ENCODE data around the gene LIPG. TPM values are rescaled to one million over a fixed set of nuclear protein-coding genes. Genes with fewer than 3 reads are reported as not detected.

Gene LIPG
- polyA plus RNA-seq, 1 donor, result 32.9 TPM

DNA sequence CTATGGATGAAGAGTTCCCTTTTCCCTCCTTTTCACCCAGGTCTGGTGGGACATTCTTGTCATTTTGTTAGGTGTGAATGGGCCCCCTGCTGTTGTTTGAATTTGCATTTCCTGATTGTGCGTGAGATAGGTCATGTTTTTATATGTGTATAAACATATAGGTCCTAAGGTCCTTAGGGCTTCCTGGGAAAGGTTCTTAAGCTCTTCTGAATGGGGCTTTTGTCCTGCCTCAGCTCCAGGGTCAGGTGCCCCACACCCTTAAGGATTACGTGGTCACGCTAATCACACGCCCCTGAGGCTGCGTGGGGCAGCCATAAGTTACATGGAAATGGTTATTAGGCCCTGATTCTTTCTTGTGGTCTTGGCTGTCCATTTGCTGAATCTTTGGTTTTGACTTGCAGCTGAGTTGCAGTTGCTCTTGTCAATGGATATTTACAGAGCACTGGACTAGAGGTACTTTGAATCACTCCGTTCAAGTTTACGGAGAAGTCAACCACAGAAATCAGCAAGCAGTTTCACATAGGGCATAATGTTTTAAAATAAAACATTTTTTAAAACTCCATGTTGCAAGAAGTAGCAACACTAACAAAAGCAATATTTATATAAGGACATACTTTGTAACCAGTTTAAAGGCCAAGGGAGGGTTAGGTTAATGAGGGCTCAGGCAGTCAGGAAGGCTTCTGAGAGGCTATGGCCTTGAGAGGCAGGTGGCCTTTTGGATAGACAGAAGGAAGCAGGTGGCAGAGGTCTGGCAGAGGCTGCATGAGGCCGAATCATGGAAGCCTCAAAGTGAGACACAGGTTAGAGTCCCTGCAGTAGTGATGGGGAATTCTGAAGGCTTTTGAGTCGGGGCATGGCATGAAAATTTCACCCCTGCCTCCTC lies 24.2 kb downstream of the LIPG start:
- WGBS (ENCODE audit: insufficient coverage, low lambda C conversion rate), result no CpG with 5 or more reads among the region's 9 CpGs
- H3K27ac ChIP-seq (ENCODE audit: low read length), result peak overlapping the region; percentile 22
- H3K4me1 ChIP-seq (ENCODE audit: control insufficient read depth, insufficient read depth, low read length), result peaks cover 30% of the 10 kb centered on the region
- H3K4me3 ChIP-seq (ENCODE audit: low read length), result no peak overlapping the region
- H3K36me3 ChIP-seq (ENCODE audit: control insufficient read depth, insufficient read depth, low read length), result peaks cover 59% of the 10 kb centered on the region
- no peaks in the 10 kb centered on the region for H3K27me3 ChIP-seq (ENCODE audit: control insufficient read depth, insufficient read depth, low read length)
- peak in 1 of 2 donors; percentile 53 for DNase-seq
- H3K9me3 ChIP-seq (ENCODE audit: control insufficient read depth, low read depth, low read length), result no peaks in the 10 kb centered on the region

DNA sequence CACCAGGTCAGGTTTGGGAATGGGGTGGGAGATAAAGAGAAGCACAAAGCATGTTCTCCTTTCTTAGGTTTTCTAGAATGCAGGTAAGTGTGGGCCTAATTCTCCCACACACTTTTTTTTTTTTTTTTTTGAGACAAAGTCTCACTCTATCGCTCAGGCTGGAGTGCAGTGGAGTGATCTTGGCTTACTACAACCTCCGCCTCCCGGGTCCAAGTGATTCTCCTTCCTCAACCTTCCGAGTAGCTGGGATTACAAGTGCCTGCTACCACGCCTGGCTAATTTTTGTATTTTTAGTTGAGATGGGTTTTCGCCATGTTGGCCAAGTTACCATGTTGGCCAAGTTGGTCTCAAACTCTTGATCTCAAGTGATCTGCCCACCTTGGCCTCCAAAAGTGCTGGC lies 26.3 kb downstream of the LIPG start:
- H3K9me3 ChIP-seq (ENCODE audit: control insufficient read depth, low read depth, low read length), result no peaks in the 10 kb centered on the region
- no CpG with 5 or more reads among the region's 6 CpGs for WGBS (ENCODE audit: insufficient coverage, low lambda C conversion rate)
- no peak overlapping the region for H3K4me3 ChIP-seq (ENCODE audit: low read length)
- H3K4me1 ChIP-seq (ENCODE audit: control insufficient read depth, insufficient read depth, low read length), result peaks cover 43% of the 10 kb centered on the region
- no peak overlapping the region for H3K27ac ChIP-seq (ENCODE audit: low read length)
- no peaks in the 10 kb centered on the region for H3K27me3 ChIP-seq (ENCODE audit: control insufficient read depth, insufficient read depth, low read length)
- peaks cover 39% of the 10 kb centered on the region for H3K36me3 ChIP-seq (ENCODE audit: control insufficient read depth, insufficient read depth, low read length)
- DNase-seq, result no peak

GRCh38 chr18:49588971-49589370 lies 27.1 kb downstream of the LIPG start:
- Histone ChIP-seq H3K27me3 (ENCODE audit: control insufficient read depth, insufficient read depth, low read length) (no peaks in the 10 kb centered on the region), H3K36me3 (ENCODE audit: control insufficient read depth, insufficient read depth, low read length) (peaks cover 33% of the 10 kb centered on the region), H3K4me3 (ENCODE audit: low read length) (no peak overlapping the region), H3K9me3 (ENCODE audit: control insufficient read depth, low read depth, low read length) (no peaks in the 10 kb centered on the region), H3K27ac (ENCODE audit: low read length) (no peak overlapping the region), H3K4me1 (ENCODE audit: control insufficient read depth, insufficient read depth, low read length) (peaks cover 47% of the 10 kb centered on the region)
- WGBS (ENCODE audit: insufficient coverage, low lambda C conversion rate), result 67% methylated on average over 4 of the region's 12 CpGs
- DNase-seq, result no peak

DNA sequence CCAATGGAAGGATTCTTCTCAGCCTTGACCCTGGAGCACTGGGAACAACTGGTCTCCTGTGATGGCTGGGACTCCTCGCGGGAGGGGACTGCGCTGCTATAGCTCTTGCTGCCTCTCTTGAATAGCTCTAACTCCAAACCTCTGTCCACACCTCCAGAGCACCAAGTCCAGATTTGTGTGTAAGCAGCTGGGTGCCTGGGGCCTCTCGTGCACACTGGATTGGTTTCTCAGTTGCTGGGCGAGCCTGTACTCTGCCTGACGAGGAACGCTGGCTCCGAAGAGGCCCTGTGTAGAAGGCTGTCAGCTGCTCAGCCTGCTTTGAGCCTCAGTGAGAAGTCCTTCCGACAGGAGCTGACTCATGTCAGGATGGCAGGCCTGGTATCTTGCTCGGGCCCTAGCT lies 28.8 kb downstream of the LIPG start:
- peaks cover 44% of the 10 kb centered on the region for H3K4me1 ChIP-seq (ENCODE audit: control insufficient read depth, insufficient read depth, low read length)
- no peaks in the 10 kb centered on the region for H3K27me3 ChIP-seq (ENCODE audit: control insufficient read depth, insufficient read depth, low read length)
- WGBS (ENCODE audit: insufficient coverage, low lambda C conversion rate), result no CpG with 5 or more reads among the region's 10 CpGs
- H3K9me3 ChIP-seq (ENCODE audit: control insufficient read depth, low read depth, low read length), result no peaks in the 10 kb centered on the region
- no peak overlapping the region for H3K4me3 ChIP-seq (ENCODE audit: low read length)
- peaks cover 27% of the 10 kb centered on the region for H3K36me3 ChIP-seq (ENCODE audit: control insufficient read depth, insufficient read depth, low read length)
- peak overlapping the region; percentile 73 for H3K27ac ChIP-seq (ENCODE audit: low read length)
- DNase-seq, result peak; percentile 82 to 91

DNA sequence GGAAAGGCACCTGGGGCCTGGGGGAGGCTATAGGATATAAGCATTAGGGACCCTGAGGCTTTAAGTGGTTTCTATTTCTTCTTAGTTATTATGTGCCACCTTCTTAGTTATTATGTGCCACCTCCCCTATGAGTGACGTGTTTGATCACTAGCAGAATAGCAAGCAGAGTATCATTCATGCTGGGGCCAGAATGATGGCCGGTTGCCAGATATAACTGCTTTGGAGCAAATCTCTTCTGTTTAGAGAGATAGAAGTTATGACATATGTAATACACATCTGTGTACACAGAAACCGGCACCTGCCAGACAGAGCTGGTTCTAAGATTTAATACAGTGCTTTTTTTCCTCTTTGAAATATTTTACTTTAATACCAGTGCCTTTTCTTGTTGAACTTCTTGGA lies 29.4 kb downstream of the LIPG start:
- 0% methylated on average over 1 of the region's 3 CpGs for WGBS (ENCODE audit: insufficient coverage, low lambda C conversion rate)
- Histone ChIP-seq H3K27me3 (ENCODE audit: control insufficient read depth, insufficient read depth, low read length) (no peaks in the 10 kb centered on the region), H3K27ac (ENCODE audit: low read length) (peak overlapping the region; percentile 73), H3K4me3 (ENCODE audit: low read length) (no peak overlapping the region), H3K9me3 (ENCODE audit: control insufficient read depth, low read depth, low read length) (no peaks in the 10 kb centered on the region), H3K36me3 (ENCODE audit: control insufficient read depth, insufficient read depth, low read length) (peaks cover 27% of the 10 kb centered on the region), H3K4me1 (ENCODE audit: control insufficient read depth, insufficient read depth, low read length) (peaks cover 38% of the 10 kb centered on the region)
- DNase-seq, result peak in 1 of 2 donors; percentile 64

- Histone ChIP-seq H3K36me3 (ENCODE audit: control insufficient read depth, insufficient read depth, low read length) (peaks cover 24% of the 10 kb centered on the region), H3K4me1 (ENCODE audit: control insufficient read depth, insufficient read depth, low read length) (peaks cover 38% of the 10 kb centered on the region), H3K27ac (ENCODE audit: low read length) (peak overlapping the region; percentile 73), H3K4me3 (ENCODE audit: low read length) (no peak overlapping the region), H3K27me3 (ENCODE audit: control insufficient read depth, insufficient read depth, low read length) (no peaks in the 10 kb centered on the region), H3K9me3 (ENCODE audit: control insufficient read depth, low read depth, low read length) (no peaks in the 10 kb centered on the region)
- WGBS (ENCODE audit: insufficient coverage, low lambda C conversion rate), result no CpG with 5 or more reads among the region's 4 CpGs
- peak; percentile 79 to 93 for DNase-seq
Observed at GRCh38 chr18:49591775-49592174, 29.9 kb downstream of the LIPG start.

GRCh38 chr18:49596687-49597086 lies 34.8 kb downstream of the LIPG start:
- Histone ChIP-seq H3K27ac (ENCODE audit: low read length) (no peak overlapping the region), H3K4me3 (ENCODE audit: low read length) (no peak overlapping the region), H3K27me3 (ENCODE audit: control insufficient read depth, insufficient read depth, low read length) (no peaks in the 10 kb centered on the region), H3K4me1 (ENCODE audit: control insufficient read depth, insufficient read depth, low read length) (peaks cover 17% of the 10 kb centered on the region), H3K36me3 (ENCODE audit: control insufficient read depth, insufficient read depth, low read length) (peaks cover 4% of the 10 kb centered on the region), H3K9me3 (ENCODE audit: control insufficient read depth, low read depth, low read length) (no peaks in the 10 kb centered on the region)
- WGBS (ENCODE audit: insufficient coverage, low lambda C conversion rate), result no CpG with 5 or more reads among the region's 3 CpGs
- no peak for DNase-seq

DNA sequence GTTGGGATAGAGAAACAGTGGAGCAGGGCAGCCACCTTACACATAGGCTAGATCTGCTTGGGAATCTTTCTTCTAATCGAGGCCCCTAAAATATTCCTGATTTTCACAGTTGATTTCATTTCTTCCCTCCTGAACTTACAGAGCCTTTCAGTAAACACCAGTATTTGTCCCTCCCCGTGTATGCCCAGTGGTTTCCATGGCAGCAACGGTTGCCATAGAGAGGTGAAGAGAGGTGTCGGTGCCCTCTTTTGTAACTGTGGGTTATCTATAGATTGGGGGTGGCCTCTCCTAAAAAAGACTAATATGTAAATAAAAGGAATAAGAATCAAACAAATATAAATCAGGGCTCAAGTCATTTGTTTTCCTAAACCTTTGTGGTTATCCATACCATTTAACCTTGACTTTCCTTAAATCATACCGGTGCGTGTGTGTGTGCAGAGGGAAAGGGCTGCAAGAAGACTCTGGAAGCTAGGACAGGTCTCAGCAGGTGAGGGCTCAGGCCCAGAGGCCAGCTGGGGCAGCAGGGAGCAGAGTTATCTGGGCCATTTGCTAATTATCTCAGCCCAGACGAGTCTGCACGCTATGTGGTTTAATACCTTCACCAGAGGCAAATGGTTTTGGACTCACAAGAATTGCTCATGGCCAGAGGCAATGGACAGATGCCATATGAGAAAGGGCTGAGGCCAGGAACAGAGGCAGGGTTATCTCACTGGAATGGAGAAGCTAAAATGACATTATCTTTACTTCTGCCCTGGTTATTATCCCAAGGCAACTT lies 35.5 kb downstream of the LIPG start:
- no peak overlapping the region for H3K27ac ChIP-seq (ENCODE audit: low read length)
- H3K4me1 ChIP-seq (ENCODE audit: control insufficient read depth, insufficient read depth, low read length), result peaks cover 13% of the 10 kb centered on the region
- no CpG with 5 or more reads among the region's 8 CpGs for WGBS (ENCODE audit: insufficient coverage, low lambda C conversion rate)
- no peaks in the 10 kb centered on the region for H3K27me3 ChIP-seq (ENCODE audit: control insufficient read depth, insufficient read depth, low read length)
- DNase-seq, result no peak
- no peaks in the 10 kb centered on the region for H3K9me3 ChIP-seq (ENCODE audit: control insufficient read depth, low read depth, low read length)
- H3K36me3 ChIP-seq (ENCODE audit: control insufficient read depth, insufficient read depth, low read length), result peaks cover 4% of the 10 kb centered on the region
- no peak overlapping the region for H3K4me3 ChIP-seq (ENCODE audit: low read length)

DNA sequence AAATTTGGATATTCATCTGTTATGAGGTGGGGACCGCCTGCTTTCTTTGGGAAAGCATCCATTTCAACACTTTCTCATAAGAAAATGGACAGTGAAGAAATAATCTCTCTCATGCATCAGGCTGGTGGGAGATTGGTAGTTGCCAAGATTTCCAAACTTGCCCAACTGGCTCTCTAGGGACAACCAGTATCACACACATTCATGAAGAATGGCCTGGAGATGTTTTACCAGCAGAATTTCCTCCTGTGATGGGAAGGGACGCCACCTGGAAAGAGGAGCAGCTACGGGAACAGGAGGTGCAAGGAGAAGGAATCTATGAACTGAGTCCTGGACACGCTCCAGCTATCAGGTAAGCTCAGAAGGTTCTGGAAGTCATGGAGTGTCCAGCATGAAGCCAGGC lies 39.4 kb downstream of the LIPG start:
- Histone ChIP-seq H3K27me3 (ENCODE audit: control insufficient read depth, insufficient read depth, low read length) (no peaks in the 10 kb centered on the region), H3K27ac (ENCODE audit: low read length) (no peak overlapping the region), H3K36me3 (ENCODE audit: control insufficient read depth, insufficient read depth, low read length) (peaks cover 2% of the 10 kb centered on the region), H3K9me3 (ENCODE audit: control insufficient read depth, low read depth, low read length) (no peaks in the 10 kb centered on the region), H3K4me3 (ENCODE audit: low read length) (no peak overlapping the region), H3K4me1 (ENCODE audit: control insufficient read depth, insufficient read depth, low read length) (peaks cover 7% of the 10 kb centered on the region)
- DNase-seq, result no peak
- no CpG with 5 or more reads among the region's 4 CpGs for whole genome bisulfite sequencing (ENCODE audit: insufficient coverage, low lambda C conversion rate)

DNA sequence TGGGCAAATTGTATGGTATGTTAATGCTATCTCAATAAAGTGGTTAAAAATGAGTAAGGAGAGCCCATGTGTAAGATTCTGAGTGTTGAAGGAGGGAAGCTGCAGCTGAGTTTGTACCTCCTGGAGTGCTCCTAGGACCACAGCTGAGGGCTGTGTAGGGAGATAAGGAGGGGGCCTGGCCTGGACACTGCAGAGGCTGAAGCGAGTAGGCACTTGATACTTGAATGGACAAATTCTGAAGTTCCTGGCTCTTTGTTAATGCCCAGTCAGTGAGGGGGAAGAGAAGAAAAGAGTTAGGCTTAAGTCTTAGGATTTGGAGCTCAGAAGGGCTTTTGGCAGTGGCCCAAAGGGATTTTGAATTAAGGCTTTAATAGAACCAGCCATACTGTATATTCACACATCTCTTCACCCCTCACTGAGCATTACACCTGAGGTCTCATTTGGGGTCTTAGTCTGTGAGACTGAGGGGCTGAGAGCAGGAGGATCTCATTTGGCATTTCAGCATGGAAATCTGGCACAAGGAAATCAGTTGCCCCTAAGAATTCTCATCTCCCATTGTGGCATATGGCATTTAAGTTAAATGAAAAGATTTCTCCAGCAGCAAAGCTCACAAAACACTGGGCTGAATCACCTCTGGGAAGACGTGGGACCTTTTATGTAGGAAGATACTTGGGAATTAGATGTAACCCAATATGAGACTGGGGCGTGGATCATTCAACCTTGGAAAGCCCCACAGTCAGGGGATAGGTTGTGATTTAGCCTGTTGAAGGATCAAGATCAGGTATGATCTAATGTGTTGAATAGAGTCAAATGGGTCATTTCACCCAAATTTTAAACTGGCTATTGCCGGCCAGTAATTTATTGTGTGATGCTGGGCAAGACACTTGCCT lies 46.8 kb downstream of the LIPG start:
- Histone ChIP-seq H3K4me1 (ENCODE audit: control insufficient read depth, insufficient read depth, low read length) (peaks cover 6% of the 10 kb centered on the region), H3K27me3 (ENCODE audit: control insufficient read depth, insufficient read depth, low read length) (no peaks in the 10 kb centered on the region), H3K9me3 (ENCODE audit: control insufficient read depth, low read depth, low read length) (no peaks in the 10 kb centered on the region), H3K27ac (ENCODE audit: low read length) (no peak overlapping the region), H3K36me3 (ENCODE audit: control insufficient read depth, insufficient read depth, low read length) (no peaks in the 10 kb centered on the region), H3K4me3 (ENCODE audit: low read length) (no peak overlapping the region)
- WGBS (ENCODE audit: insufficient coverage, low lambda C conversion rate), result 86% methylated on average over 1 of the region's 4 CpGs
- DNase-seq, result no peak

Data from large intestine (tissue), 3 donors.